Kidney (tissue), 14 donors: ENCODE measurements around the gene FPR1. TPM values are rescaled to one million over a fixed set of nuclear protein-coding genes. Genes with fewer than 3 reads are reported as not detected.
"Not testable (repeated sequence)": the region's sequence is repeated elsewhere in the genome, so short reads cannot be mapped to it uniquely, and the experiment has no call there.

Experiments used
- DNase-seq, 5 donors: peaks; one replicate each; pipeline ENCODE4 v3.0.0-alpha.2; 2013 to 2020
- FAIRE-seq: peaks from 2 replicates; lab custom pipeline; 2012; peaks lifted over from hg19 to GRCh38; lab: Jason Lieb, UNC
- H3K27ac ChIP-seq, 2 donors: one replicate each; pipeline ENCODE4 v1.7.0; 2013; ENCODE audit warnings: low read depth in 2 of 2, low read length in 2 of 2, inconsistent platforms in 1 of 2
- H3K27me3 ChIP-seq: one replicate; pipeline ENCODE4 v1.7.1; 2013; ENCODE audit warnings: low read length, inconsistent platforms; ENCODE audit not compliant: control insufficient read depth, insufficient read depth
- H3K36me3 ChIP-seq, 3 donors: one replicate each; pipeline versions ENCODE4 v1.7.0 to v1.7.1; 2013; ENCODE audit warnings: low read length in 3 of 3, control low read depth in 1 of 3, inconsistent platforms in 1 of 3; ENCODE audit not compliant: insufficient read depth in 3 of 3, control insufficient read depth in 2 of 3
- H3K4me1 ChIP-seq, 3 donors: one replicate each; pipeline versions ENCODE4 v1.7.0 to v1.7.1; 2013; ENCODE audit warnings: low read length in 3 of 3, inconsistent platforms in 1 of 3, low read depth in 1 of 3; ENCODE audit not compliant: control insufficient read depth in 2 of 3, insufficient read depth in 2 of 3
- H3K4me3 ChIP-seq, 3 donors: one replicate each; pipeline versions ENCODE4 v1.7.0 to v1.8.1; 2013; ENCODE audit warnings: low read length in 3 of 3, control low read depth in 1 of 3, inconsistent platforms in 1 of 3
- H3K9ac ChIP-seq, 3 donors: one replicate each; pipeline versions ENCODE4 v1.7.0 to v1.7.1; 2013; ENCODE audit warnings: low read length in 3 of 3, control low read depth in 1 of 3, inconsistent platforms in 1 of 3
- H3K9me3 ChIP-seq, 3 donors: one replicate each; pipeline versions ENCODE4 v1.7.0 to v1.7.1; 2013; ENCODE audit warnings: low read length in 3 of 3, control low read depth in 1 of 3, inconsistent platforms in 1 of 3; ENCODE audit not compliant: control insufficient read depth in 2 of 3, insufficient read depth in 1 of 3
- CTCF ChIP-seq: IDR thresholded peaks from 3 replicates; pipeline ENCODE4 v1.5.1; 2012; ENCODE audit warnings: mild to moderate bottlenecking, moderate library complexity, borderline replicate concordance; ENCODE audit not compliant: insufficient read depth; ENCODE audit errors: extremely low read depth
- intact Hi-C: fragments of 100-400 bp; cut with DNase I; formaldehyde crosslinking; loops from one replicate; pipeline ENCODE4 v1.11.1; 2022
- polyA plus RNA-seq: library from polyadenylated mRNA; stranded (reverse); fragments of 350-450 nt; fragmentation: Illumina TruSeq; extraction: RNeasy Lipid Tissue Mini Kit (QIAGEN cat#74804); gene quantifications from one replicate; pipeline ENCODE4 v1.2.3, GENCODE V29; 2014; ENCODE audit warnings: low read depth, low replicate concordance; ENCODE audit not compliant: insufficient read depth
- total RNA-seq: library from RNA; stranded (reverse); fragmentation: NEBNext Ultra II Directional; extraction: Animal tissue kit (Norgen Biotek cat#: 25700); gene quantifications from one replicate; pipeline ENCODE4 v1.2.1, GENCODE V29; 2021
- donor health status: control.
- donor health status: control.
- donor health status: control.
- donor health status: control.
- donor health status: control.
- donor health status: DM: yes; HTN: yes; CAD: no.
- donor health status: Normal renal cell carcinoma (clear cell type).

Gene FPR1
- total and polyA plus RNA-seq, 2 donors from 2014 or later, result 2.2 to 16.6 TPM

DNA sequence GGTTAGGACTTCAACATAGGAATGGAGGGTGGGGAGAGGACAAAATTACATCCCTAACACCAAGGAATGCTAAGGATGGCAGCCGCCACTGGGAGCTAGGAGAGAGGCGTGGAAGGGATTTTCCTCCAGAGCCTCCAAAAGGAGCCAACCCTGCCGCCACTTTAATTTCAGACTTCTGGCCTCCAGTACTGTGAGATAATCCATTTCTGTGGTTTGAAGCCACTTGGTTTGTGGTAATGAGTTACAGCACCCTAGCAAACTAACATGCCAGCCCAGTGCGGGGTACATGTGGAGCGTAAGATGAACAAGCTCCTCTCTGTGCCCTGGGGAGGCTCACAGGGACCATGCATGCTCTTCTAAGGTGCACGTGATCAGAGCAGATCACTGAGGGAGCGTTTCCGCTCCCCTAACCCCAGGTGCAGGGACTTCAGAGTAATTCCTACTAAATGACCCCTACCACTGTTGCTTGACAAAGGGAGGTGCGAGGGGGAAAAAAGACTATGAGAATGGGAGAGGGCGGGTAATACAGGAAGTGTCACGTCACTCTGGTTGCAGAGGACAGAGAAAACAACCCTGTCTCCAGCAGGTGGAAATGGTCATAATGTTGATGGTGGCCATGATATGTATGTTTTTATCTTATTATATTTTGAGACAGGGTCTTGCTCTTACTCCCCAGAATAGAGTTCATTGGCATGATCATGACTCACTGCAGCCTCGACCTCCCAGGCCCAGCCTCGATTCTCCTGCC, 12.0 kb downstream of the FPR1 start:
- H3K27ac ChIP-seq, result no peak overlapping the region
- no peaks in the 10 kb centered on the region for H3K4me1 ChIP-seq
- H3K36me3 ChIP-seq, result no peaks in the 10 kb centered on the region
- H3K27me3 ChIP-seq, result no peaks in the 10 kb centered on the region
- intact Hi-C loops, result no loop called here
- H3K9ac ChIP-seq, result no peak overlapping the region
- H3K9me3 ChIP-seq, result no peaks in the 10 kb centered on the region
- DNase-seq (no peak), FAIRE-seq (no peak)
- TF ChIP-seq CTCF, result no peak
- no peak overlapping the region for H3K4me3 ChIP-seq

GRCh38 chr19:51738523-51738922, 13.2 kb downstream of the FPR1 start:
- intact Hi-C loops, H3K9me3 ChIP-seq, H3K27ac ChIP-seq, H3K9ac ChIP-seq, H3K4me3 ChIP-seq, H3K36me3 ChIP-seq, FAIRE-seq, H3K4me1 ChIP-seq, DNase-seq, H3K27me3 ChIP-seq: not testable (repeated sequence)

GRCh38 chr19:51737924-51738323, 13.8 kb downstream of the FPR1 start:
- FAIRE-seq, result no peak
- Histone ChIP-seq H3K27ac (no peak overlapping the region), H3K4me3 (no peak overlapping the region), H3K9ac (no peak overlapping the region), H3K9me3 (no peaks in the 10 kb centered on the region), H3K27me3 (no peaks in the 10 kb centered on the region), H3K4me1 (no peaks in the 10 kb centered on the region), H3K36me3 (no peaks in the 10 kb centered on the region)
- no peak for TF ChIP-seq CTCF
- intact Hi-C loops, result no loop called here
- DNase-seq, result no peak

DNA sequence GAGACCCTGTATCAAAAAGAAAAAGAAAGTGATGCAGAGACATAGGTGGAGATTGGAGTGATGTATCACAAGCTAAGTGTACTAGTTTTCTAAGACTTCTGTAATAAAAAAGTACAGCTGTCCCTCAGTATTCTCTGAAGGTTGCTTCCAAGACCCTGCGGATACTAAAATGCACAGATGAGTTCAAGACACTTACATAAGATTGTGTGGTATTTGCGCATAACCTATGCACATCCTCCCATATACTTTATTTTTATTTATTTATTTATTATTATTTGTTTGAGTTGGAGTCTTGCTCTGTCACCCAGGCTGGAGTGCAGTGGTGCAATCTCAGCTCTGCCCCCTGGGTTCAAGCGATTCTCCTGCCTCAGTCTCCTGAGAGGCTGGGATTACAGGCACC, 14.3 kb downstream of the FPR1 start:
- no peak for FAIRE-seq
- Histone ChIP-seq H3K27me3 (no peaks in the 10 kb centered on the region), H3K9me3 (no peaks in the 10 kb centered on the region), H3K9ac (no peak overlapping the region), H3K4me3 (no peak overlapping the region), H3K27ac (no peak overlapping the region), H3K36me3 (no peaks in the 10 kb centered on the region), H3K4me1 (no peaks in the 10 kb centered on the region)
- intact Hi-C loops, result no loop called here
- no peak for TF ChIP-seq CTCF
- no peak for DNase-seq
